T1000 (cell line): ENCODE results near the gene PRUNE2.
"Not testable (repeated sequence)": the region's sequence is repeated elsewhere in the genome, so short reads cannot be mapped to it uniquely, and the experiment has no call there.

Experiments used
- DNase-seq: peaks from one replicate; lab custom pipeline; 2025; ENCODE audit warnings: mixed read lengths; lab: John Stamatoyannopoulos, UW

The PRUNE2 gene

GRCh38 chr9:76798527-76798926 lies 107.4 kb downstream of the PRUNE2 start:
- no peak for DNase-seq

- no peak for DNase-seq
Observed at GRCh38 chr9:76796296-76796695, 109.6 kb downstream of the PRUNE2 start.

- DNase-seq: no peak
Observed at GRCh38 chr9:76793784-76794431, 112.0 kb downstream of the PRUNE2 start.

GRCh38 chr9:76789840-76790239 lies 116.1 kb downstream of the PRUNE2 start:
- no peak for DNase-seq

- no peak for DNase-seq
Observed at GRCh38 chr9:76787677-76788076, 118.2 kb downstream of the PRUNE2 start.

- no peak for DNase-seq
Observed at GRCh38 chr9:76785501-76785900, 120.4 kb downstream of the PRUNE2 start.

GRCh38 chr9:76784881-76785280 lies 121.0 kb downstream of the PRUNE2 start:
- no peak for DNase-seq

- no peak for DNase-seq
Observed at GRCh38 chr9:76772686-76773445, 133.0 kb downstream of the PRUNE2 start.

GRCh38 chr9:76766126-76766525 lies 139.8 kb downstream of the PRUNE2 start:
- no peak for DNase-seq

GRCh38 chr9:76764138-76764537 lies 141.8 kb downstream of the PRUNE2 start, which contains the start of gene PCA3:
Gene PCA3, plus strand, starts transcription at chr9:76764438.
- no peak for DNase-seq

- DNase-seq: no peak
Observed at GRCh38 chr9:76761448-76761847, 144.5 kb downstream of the PRUNE2 start.

- no peak for DNase-seq
Observed at GRCh38 chr9:76759732-76760131, 146.2 kb downstream of the PRUNE2 start.

- DNase-seq: no peak
Observed at GRCh38 chr9:76758476-76758875, 147.4 kb downstream of the PRUNE2 start.

GRCh38 chr9:76756941-76757673 lies 148.8 kb downstream of the PRUNE2 start:
- DNase-seq: no peak

- no peak for DNase-seq
Observed at GRCh38 chr9:76756268-76756640, 149.7 kb downstream of the PRUNE2 start.

GRCh38 chr9:76751001-76751400 lies 154.9 kb downstream of the PRUNE2 start:
- no peak for DNase-seq

- DNase-seq: no peak
Observed at GRCh38 chr9:76744336-76744735, 161.6 kb downstream of the PRUNE2 start.

GRCh38 chr9:76743931-76744330 lies 162.0 kb downstream of the PRUNE2 start:
- no peak for DNase-seq

GRCh38 chr9:76742890-76743289 lies 163.0 kb downstream of the PRUNE2 start:
- not testable (repeated sequence) for DNase-seq

GRCh38 chr9:76741524-76741923 lies 164.4 kb downstream of the PRUNE2 start:
- no peak for DNase-seq

- no peak for DNase-seq
Observed at GRCh38 chr9:76738402-76738801, 167.5 kb downstream of the PRUNE2 start.

- DNase-seq: no peak
Observed at GRCh38 chr9:76737154-76737902, 168.6 kb downstream of the PRUNE2 start.
